Gastrocnemius medialis (tissue), 4 donors: ENCODE data around the gene ERFL. TPM values are rescaled to one million over a fixed set of nuclear protein-coding genes. Genes with fewer than 3 reads are reported as not detected.
"Not testable (repeated sequence)": the region's sequence is repeated elsewhere in the genome, so short reads cannot be mapped to it uniquely, and the experiment has no call there.

Experiments used
- ATAC-seq, 2 donors: fragments of 150-250 bp; one replicate each; pipeline ENCODE4 v1.9.1; 2016
- DNase-seq, 2 donors: peaks; one replicate each; pipeline ENCODE4 v3.0.0-alpha.2; 2019
- H3K27ac ChIP-seq, 4 donors: fragments of 200-600 bp; sonication (generic); 1 replicate in 1 of 4; 2 replicates in 3 of 4; pipeline ENCODE4 v1.5.1; 2016 to 2018; ENCODE audit warnings: mild to moderate bottlenecking in 2 of 4, moderate library complexity in 1 of 4
- H3K27me3 ChIP-seq, 3 donors: fragments of 200-600 bp; sonication (generic) in 2 of 3; 1 replicate in 1 of 3; 2 replicates in 2 of 3; pipeline versions ENCODE4 v1.5.1 to v1.6.0; 2016 to 2019; ENCODE audit warnings: mild to moderate bottlenecking in 1 of 3, moderate library complexity in 1 of 3
- H3K36me3 ChIP-seq, 2 donors: fragments of 200-600 bp; sonication (generic) in 1 of 2; one replicate each; pipeline ENCODE4 v1.5.1; 2017 to 2018
- H3K4me1 ChIP-seq, 2 donors: fragments of 200-600 bp; sonication (generic) in 1 of 2; one replicate each; pipeline ENCODE4 v1.5.1; 2016 to 2017; ENCODE audit warnings: mild to moderate bottlenecking in 2 of 2
- H3K4me3 ChIP-seq, 4 donors: fragments of 200-600 bp; sonication (generic) in 3 of 4; 1 replicate in 1 of 4; 2 replicates in 3 of 4; pipeline ENCODE4 v1.5.1; 2016 to 2019; ENCODE audit warnings: mild to moderate bottlenecking in 2 of 4
- H3K9me3 ChIP-seq, 3 donors: fragments of 200-600 bp; sonication (generic) in 2 of 3; 1 replicate in 1 of 3; 2 replicates in 2 of 3; pipeline ENCODE4 v1.5.1; 2016 to 2019
- CTCF ChIP-seq, 5 experiments: fragments of 450-650 bp in 3 of 5; fragments of 200-600 bp in 2 of 5; sonication (generic) in 2 of 5; IDR thresholded peaks in 4 of 5; conservative IDR thresholded peaks in 1 of 5; 1 replicate in 4 of 5; 2 replicates in 1 of 5; pipeline ENCODE4 v1.5.1; 2016 to 2019; ENCODE audit warnings: antibody characterized with exemption in 5 of 5, mild to moderate bottlenecking in 3 of 5, moderate library complexity in 3 of 5
- POLR2A ChIP-seq, 2 donors: fragments of 450-650 bp; IDR thresholded peaks; one replicate each; pipeline ENCODE4 v1.6.1; 2017; ENCODE audit warnings: antibody characterized with exemption in 2 of 2, mild to moderate bottlenecking in 2 of 2, moderate library complexity in 2 of 2
- in situ Hi-C, 4 donors: fragments of 200-750 bp; cut with MboI; loops; one replicate each; pipeline versions ENCODE4 v1.15.0 to v1.8.0; 2017; ENCODE audit warnings: low sequenced_read_pairs in 4 of 4
- intact Hi-C: fragments of 100-400 bp; cut with DNase I; formaldehyde crosslinking; loops from one replicate; pipeline ENCODE4 v1.15.1; 2023; ENCODE audit warnings: low total_unique reads
- total RNA-seq, 4 donors: library from RNA; depleted of rRNA; stranded (reverse); fragments of >200 nt; gene quantifications; one replicate each; pipeline versions ENCODE4 v1.1.0 to v1.2.3, GENCODE V29; 2016

ERFL gene
- total RNA-seq, 4 donors from 2014 or later: not detected

GRCh38 chr19:41917676-41918075, 10.6 kb downstream of the ERFL start:
- TF ChIP-seq POLR2A (IDR thresholded peaks at IDR 0.05) (no peak), CTCF (IDR thresholded peaks at IDR 0.05 in 4 of 5, conservative IDR thresholded peaks at IDR 0.05 in 1 of 5) (no peak)
- peaks cover 71 to 91% (median 89%) of the 10 kb centered on the region in 3 donors for H3K27me3 ChIP-seq
- ATAC-seq: no peak

GRCh38 chr19:41915776-41916414, 12.4 kb downstream of the ERFL start:
- Histone ChIP-seq H3K27ac (no peak overlapping the region), H3K9me3 (no peaks in the 10 kb centered on the region), H3K27me3 (peaks cover 69 to 90% (median 89%) of the 10 kb centered on the region in 3 donors), H3K4me3 (no peak overlapping the region), H3K4me1 (no peaks in the 10 kb centered on the region), H3K36me3 (no peaks in the 10 kb centered on the region)
- in situ Hi-C loops: no loop called here
- intact Hi-C loops: no loop called here
- DNase-seq (no peak), ATAC-seq (no peak)
- TF ChIP-seq POLR2A (IDR thresholded peaks at IDR 0.05): no peak

More at GRCh38 chr19:41917676-41918075, 10.6 kb downstream of the ERFL start:
- no peak overlapping the region for H3K4me3 ChIP-seq
- no peaks in the 10 kb centered on the region for H3K9me3 ChIP-seq
- in situ Hi-C loops (no loop called here), intact Hi-C loops (no loop called here)
- H3K27ac ChIP-seq: no peak overlapping the region
- DNase-seq: no peak
- no peaks in the 10 kb centered on the region for H3K36me3 ChIP-seq
- H3K4me1 ChIP-seq: no peaks in the 10 kb centered on the region

GRCh38 chr19:41915021-41915775, 13.1 kb downstream of the ERFL start:
- intact Hi-C loops: no loop called here
- Histone ChIP-seq H3K4me1 (no peaks in the 10 kb centered on the region), H3K27ac (no peak overlapping the region), H3K36me3 (no peaks in the 10 kb centered on the region), H3K27me3 (peaks cover 65 to 88% (median 84%) of the 10 kb centered on the region in 3 donors), H3K4me3 (no peak overlapping the region), H3K9me3 (no peaks in the 10 kb centered on the region)
- DNase-seq (no peak), ATAC-seq (no peak)
- in situ Hi-C loops: no loop called here
- no peak for TF ChIP-seq CTCF (IDR thresholded peaks at IDR 0.05 in 4 of 5, conservative IDR thresholded peaks at IDR 0.05 in 1 of 5)
- no peak for TF ChIP-seq POLR2A (IDR thresholded peaks at IDR 0.05)

- H3K27me3 ChIP-seq: peaks cover 63 to 82% (median 82%) of the 10 kb centered on the region in 3 donors
- intact Hi-C loops, H3K27ac ChIP-seq, H3K36me3 ChIP-seq, in situ Hi-C loops, ATAC-seq, DNase-seq, H3K4me3 ChIP-seq, H3K4me1 ChIP-seq, H3K9me3 ChIP-seq: not testable (repeated sequence)
These were observed 13.8 kb downstream of the ERFL start for GRCh38 chr19:41914424-41914834.

GRCh38 chr19:41913538-41914423, 14.5 kb downstream of the ERFL start:
- no peak for ATAC-seq
- no peak overlapping the region for H3K4me3 ChIP-seq
- TF ChIP-seq POLR2A (IDR thresholded peaks at IDR 0.05) (no peak), CTCF (IDR thresholded peaks at IDR 0.05 in 4 of 5, conservative IDR thresholded peaks at IDR 0.05 in 1 of 5) (no peak)
- H3K9me3 ChIP-seq: no peaks in the 10 kb centered on the region
- intact Hi-C loops: no loop called here
- in situ Hi-C loops: no loop called here
- no peak for DNase-seq
- no peaks in the 10 kb centered on the region for H3K4me1 ChIP-seq
- H3K27me3 ChIP-seq: peaks cover 57 to 75% (median 75%) of the 10 kb centered on the region in 3 donors
- H3K27ac ChIP-seq: no peak overlapping the region
- no peaks in the 10 kb centered on the region for H3K36me3 ChIP-seq
